WTC11 (cell line): ENCODE data around the gene GPN2. TPM values are rescaled to one million over a fixed set of nuclear protein-coding genes. Genes with fewer than 3 reads are reported as not detected.

Source experiments
- ATAC-seq: fragments of 200-7000 bp; cut with Tn5 transposase; 2 replicates; pipeline ENCODE4 v1.10.0; 2021; ENCODE audit warnings: mild to moderate bottlenecking, moderate library complexity
- CTCF ChIA-PET: fragments of 300-600 bp; sonication (Branson Sonifier 250); formaldehyde crosslinking; loops from one replicate; lab custom pipeline; 2021; ENCODE audit warnings: antibody characterized with exemption; lab: Charles Lee
- POLR2A ChIA-PET: fragments of 350-600 bp; sonication (Branson Sonifier 250); formaldehyde crosslinking; loops from one replicate; lab custom pipeline; 2021; ENCODE audit warnings: antibody characterized with exemption; lab: Charles Lee
- DNase-seq: peaks from one replicate; pipeline ENCODE4 v3.0.0; 2021; ENCODE audit warnings: low spot score
- H3K27ac Mint-ChIP-seq: 2 replicates; pipeline ENCODE4 v1.8.0; 2021; ENCODE audit warnings: mixed read lengths
- H3K27me3 Mint-ChIP-seq: 2 replicates; pipeline ENCODE4 v1.8.0; 2021; ENCODE audit warnings: low read depth, mild to moderate bottlenecking, moderate library complexity, mixed read lengths
- H3K36me3 Mint-ChIP-seq: 2 replicates; pipeline ENCODE4 v1.8.0; 2021; ENCODE audit warnings: mixed read lengths
- H3K4me1 Mint-ChIP-seq: 2 replicates; pipeline ENCODE4 v1.8.0; 2022; ENCODE audit warnings: mixed read lengths
- H3K4me3 Mint-ChIP-seq: 2 replicates; pipeline ENCODE4 v1.8.0; 2021; ENCODE audit warnings: mild to moderate bottlenecking, moderate library complexity, mixed read lengths
- H3K9me3 Mint-ChIP-seq: 2 replicates; pipeline ENCODE4 v1.8.0; 2021; ENCODE audit warnings: mixed read lengths
- GABPB1 ChIP-seq: sonication (generic); formaldehyde crosslinking; IDR thresholded peaks from 2 replicates; pipeline ENCODE4 v1.8.1; 2023; ENCODE audit warnings: mild to moderate bottlenecking, missing genetic modification reagents
- MXD4 ChIP-seq: fragments of 250-450 bp; sonication (Bioruptor Pico); IDR thresholded peaks from 2 replicates; pipeline ENCODE4 v1.8.0; 2021; ENCODE audit warnings: mild to moderate bottlenecking, moderate library complexity, borderline replicate concordance
- OVOL2 ChIP-seq: fragments of 250-450 bp; sonication (Bioruptor Pico); IDR thresholded peaks from 2 replicates; pipeline ENCODE4 v1.9.0; 2021; ENCODE audit warnings: mild to moderate bottlenecking, borderline replicate concordance
- ZNF396 ChIP-seq: fragments of 250-450 bp; sonication (Bioruptor Pico); IDR thresholded peaks from 2 replicates; pipeline ENCODE4 v1.8.0; 2021; ENCODE audit warnings: mild to moderate bottlenecking, moderate library complexity, borderline replicate concordance
- total RNA-seq: library from RNA; stranded (reverse); gene quantifications from 3 replicates; pipeline ENCODE4 v1.2.3, GENCODE V29; 2021
- TF ChIP-seq, protein P1 (sequence below): sonication (generic); formaldehyde crosslinking; IDR thresholded peaks from 2 replicates; pipeline ENCODE4 v1.8.0; 2022; ENCODE audit warnings: missing genetic modification reagents
- TF ChIP-seq, protein P2 (sequence below): sonication (generic); formaldehyde crosslinking; IDR thresholded peaks from 2 replicates; pipeline ENCODE4 v1.8.0; 2022; ENCODE audit warnings: mild to moderate bottlenecking, missing genetic modification reagents
- TF ChIP-seq, protein P3 (sequence below): fragments of 250-450 bp; sonication (Bioruptor Pico); IDR thresholded peaks from 2 replicates; pipeline ENCODE4 v1.9.0; 2021; ENCODE audit warnings: moderate library complexity, mild to moderate bottlenecking, inconsistent platforms, borderline replicate concordance
- TF ChIP-seq, protein P4 (sequence below): sonication (generic); formaldehyde crosslinking; IDR thresholded peaks from 2 replicates; pipeline ENCODE4 v1.8.0; 2023; ENCODE audit warnings: missing genetic modification reagents, mild to moderate bottlenecking, borderline replicate concordance
- TF ChIP-seq, protein P5 (sequence below): sonication (generic); formaldehyde crosslinking; IDR thresholded peaks from 2 replicates; pipeline ENCODE4 v1.8.0; 2023; ENCODE audit warnings: mild to moderate bottlenecking, missing genetic modification reagents

The GPN2 gene
- total RNA-seq, 1 experiment from 2014 or later, result 38.5 TPM

DNA sequence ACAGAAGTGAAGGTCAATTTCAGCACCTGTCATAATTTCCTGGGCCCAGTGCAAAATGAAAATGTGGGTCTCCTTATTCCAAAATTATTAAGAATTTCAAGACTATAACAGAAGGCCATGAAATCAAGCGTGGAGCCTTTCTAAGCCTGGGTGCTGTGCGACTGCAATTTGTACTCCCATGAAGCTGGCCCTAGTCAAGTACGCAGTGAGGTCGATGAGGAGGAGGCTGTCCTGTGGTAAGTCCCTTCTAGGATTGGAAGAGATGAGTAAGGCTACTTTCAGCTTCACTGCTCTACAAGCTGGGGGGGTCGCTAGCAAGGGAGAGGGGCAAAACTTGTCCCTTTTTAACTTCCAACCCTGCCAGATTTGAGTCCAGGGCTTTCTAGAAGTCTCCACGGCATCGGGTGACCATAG, 31.1 kb upstream of the GPN2 start (continued):
- TF ChIP-seq, protein P1, sequence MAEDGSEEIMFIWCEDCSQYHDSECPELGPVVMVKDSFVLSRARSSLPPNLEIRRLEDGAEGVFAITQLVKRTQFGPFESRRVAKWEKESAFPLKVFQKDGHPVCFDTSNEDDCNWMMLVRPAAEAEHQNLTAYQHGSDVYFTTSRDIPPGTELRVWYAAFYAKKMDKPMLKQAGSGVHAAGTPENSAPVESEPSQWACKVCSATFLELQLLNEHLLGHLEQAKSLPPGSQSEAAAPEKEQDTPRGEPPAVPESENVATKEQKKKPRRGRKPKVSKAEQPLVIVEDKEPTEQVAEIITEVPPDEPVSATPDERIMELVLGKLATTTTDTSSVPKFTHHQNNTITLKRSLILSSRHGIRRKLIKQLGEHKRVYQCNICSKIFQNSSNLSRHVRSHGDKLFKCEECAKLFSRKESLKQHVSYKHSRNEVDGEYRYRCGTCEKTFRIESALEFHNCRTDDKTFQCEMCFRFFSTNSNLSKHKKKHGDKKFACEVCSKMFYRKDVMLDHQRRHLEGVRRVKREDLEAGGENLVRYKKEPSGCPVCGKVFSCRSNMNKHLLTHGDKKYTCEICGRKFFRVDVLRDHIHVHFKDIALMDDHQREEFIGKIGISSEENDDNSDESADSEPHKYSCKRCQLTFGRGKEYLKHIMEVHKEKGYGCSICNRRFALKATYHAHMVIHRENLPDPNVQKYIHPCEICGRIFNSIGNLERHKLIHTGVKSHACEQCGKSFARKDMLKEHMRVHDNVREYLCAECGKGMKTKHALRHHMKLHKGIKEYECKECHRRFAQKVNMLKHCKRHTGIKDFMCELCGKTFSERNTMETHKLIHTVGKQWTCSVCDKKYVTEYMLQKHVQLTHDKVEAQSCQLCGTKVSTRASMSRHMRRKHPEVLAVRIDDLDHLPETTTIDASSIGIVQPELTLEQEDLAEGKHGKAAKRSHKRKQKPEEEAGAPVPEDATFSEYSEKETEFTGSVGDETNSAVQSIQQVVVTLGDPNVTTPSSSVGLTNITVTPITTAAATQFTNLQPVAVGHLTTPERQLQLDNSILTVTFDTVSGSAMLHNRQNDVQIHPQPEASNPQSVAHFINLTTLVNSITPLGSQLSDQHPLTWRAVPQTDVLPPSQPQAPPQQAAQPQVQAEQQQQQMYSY (CRISPR knock-in tag), result no peak
- TF ChIP-seq, protein P2, sequence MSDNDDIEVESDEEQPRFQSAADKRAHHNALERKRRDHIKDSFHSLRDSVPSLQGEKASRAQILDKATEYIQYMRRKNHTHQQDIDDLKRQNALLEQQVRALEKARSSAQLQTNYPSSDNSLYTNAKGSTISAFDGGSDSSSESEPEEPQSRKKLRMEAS (CRISPR knock-in tag), result no peak
- TF ChIP-seq ZNF396 (CRISPR knock-in tag) (no peak), OVOL2 (no peak), MXD4 (CRISPR knock-in tag) (no peak)
- TF ChIP-seq, protein P3, sequence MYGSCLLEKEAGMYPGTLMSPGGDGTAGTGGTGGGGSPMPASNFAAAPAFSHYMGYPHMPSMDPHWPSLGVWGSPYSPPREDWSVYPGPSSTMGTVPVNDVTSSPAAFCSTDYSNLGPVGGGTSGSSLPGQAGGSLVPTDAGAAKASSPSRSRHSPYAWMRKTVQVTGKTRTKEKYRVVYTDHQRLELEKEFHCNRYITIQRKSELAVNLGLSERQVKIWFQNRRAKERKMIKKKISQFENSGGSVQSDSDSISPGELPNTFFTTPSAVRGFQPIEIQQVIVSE (CRISPR knock-in tag), result no peak
- TF ChIP-seq, protein P4, sequence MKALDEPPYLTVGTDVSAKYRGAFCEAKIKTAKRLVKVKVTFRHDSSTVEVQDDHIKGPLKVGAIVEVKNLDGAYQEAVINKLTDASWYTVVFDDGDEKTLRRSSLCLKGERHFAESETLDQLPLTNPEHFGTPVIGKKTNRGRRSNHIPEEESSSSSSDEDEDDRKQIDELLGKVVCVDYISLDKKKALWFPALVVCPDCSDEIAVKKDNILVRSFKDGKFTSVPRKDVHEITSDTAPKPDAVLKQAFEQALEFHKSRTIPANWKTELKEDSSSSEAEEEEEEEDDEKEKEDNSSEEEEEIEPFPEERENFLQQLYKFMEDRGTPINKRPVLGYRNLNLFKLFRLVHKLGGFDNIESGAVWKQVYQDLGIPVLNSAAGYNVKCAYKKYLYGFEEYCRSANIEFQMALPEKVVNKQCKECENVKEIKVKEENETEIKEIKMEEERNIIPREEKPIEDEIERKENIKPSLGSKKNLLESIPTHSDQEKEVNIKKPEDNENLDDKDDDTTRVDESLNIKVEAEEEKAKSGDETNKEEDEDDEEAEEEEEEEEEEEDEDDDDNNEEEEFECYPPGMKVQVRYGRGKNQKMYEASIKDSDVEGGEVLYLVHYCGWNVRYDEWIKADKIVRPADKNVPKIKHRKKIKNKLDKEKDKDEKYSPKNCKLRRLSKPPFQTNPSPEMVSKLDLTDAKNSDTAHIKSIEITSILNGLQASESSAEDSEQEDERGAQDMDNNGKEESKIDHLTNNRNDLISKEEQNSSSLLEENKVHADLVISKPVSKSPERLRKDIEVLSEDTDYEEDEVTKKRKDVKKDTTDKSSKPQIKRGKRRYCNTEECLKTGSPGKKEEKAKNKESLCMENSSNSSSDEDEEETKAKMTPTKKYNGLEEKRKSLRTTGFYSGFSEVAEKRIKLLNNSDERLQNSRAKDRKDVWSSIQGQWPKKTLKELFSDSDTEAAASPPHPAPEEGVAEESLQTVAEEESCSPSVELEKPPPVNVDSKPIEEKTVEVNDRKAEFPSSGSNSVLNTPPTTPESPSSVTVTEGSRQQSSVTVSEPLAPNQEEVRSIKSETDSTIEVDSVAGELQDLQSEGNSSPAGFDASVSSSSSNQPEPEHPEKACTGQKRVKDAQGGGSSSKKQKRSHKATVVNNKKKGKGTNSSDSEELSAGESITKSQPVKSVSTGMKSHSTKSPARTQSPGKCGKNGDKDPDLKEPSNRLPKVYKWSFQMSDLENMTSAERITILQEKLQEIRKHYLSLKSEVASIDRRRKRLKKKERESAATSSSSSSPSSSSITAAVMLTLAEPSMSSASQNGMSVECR (CRISPR knock-in tag), result no peak

DNA sequence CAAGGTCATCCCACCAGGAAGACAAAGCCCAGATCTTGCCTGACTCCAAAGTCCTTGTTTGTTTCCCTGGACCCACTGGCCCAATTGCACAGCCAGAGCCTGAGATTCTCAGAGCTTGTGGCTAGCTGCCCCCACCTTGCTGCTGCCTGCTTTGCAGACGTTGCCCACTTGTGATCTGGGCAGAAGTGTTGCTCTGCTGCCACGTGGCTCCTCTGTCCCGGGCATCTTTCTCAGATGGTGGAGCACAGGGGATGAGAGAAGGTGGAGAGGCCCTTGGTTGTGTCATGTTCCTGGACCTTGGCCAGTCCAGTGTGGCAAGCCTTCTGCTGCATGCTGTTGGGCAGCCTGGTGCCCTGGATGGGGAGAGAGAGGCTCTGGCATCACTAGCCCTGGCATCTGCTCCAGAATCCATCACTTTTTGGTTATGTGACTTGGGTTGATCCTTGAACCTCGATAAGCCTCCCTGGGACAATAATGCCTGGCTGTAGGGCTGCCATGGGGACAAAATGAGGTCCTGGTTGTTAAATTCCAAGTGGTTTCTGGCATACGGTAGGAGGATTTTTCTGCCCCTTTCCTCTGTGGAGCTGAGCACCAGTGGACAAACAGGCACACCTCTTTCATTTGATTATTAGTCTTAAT, 25.2 kb upstream of the GPN2 start:
- TF ChIP-seq, protein P5, sequence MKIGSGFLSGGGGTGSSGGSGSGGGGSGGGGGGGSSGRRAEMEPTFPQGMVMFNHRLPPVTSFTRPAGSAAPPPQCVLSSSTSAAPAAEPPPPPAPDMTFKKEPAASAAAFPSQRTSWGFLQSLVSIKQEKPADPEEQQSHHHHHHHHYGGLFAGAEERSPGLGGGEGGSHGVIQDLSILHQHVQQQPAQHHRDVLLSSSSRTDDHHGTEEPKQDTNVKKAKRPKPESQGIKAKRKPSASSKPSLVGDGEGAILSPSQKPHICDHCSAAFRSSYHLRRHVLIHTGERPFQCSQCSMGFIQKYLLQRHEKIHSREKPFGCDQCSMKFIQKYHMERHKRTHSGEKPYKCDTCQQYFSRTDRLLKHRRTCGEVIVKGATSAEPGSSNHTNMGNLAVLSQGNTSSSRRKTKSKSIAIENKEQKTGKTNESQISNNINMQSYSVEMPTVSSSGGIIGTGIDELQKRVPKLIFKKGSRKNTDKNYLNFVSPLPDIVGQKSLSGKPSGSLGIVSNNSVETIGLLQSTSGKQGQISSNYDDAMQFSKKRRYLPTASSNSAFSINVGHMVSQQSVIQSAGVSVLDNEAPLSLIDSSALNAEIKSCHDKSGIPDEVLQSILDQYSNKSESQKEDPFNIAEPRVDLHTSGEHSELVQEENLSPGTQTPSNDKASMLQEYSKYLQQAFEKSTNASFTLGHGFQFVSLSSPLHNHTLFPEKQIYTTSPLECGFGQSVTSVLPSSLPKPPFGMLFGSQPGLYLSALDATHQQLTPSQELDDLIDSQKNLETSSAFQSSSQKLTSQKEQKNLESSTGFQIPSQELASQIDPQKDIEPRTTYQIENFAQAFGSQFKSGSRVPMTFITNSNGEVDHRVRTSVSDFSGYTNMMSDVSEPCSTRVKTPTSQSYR (CRISPR knock-in tag), result no peak
- 0 out of 2 replicates have a peak, but pooled peaks have one; percentile 19 for TF ChIP-seq GABPB1 (CRISPR knock-in tag)

More for the DNA sequence above, 25.2 kb upstream of the GPN2 start:
- no peak overlapping the region for H3K27ac Mint-ChIP-seq
- H3K27me3 Mint-ChIP-seq, result peaks cover 5% of the 10 kb centered on the region
- H3K9me3 Mint-ChIP-seq, result no peaks in the 10 kb centered on the region
- no peak for ATAC-seq
- no peak for DNase-seq
- no peak overlapping the region for H3K4me3 Mint-ChIP-seq
- ChIA-PET POLR2A (no interaction called here), CTCF (no interaction called here)
- no peaks in the 10 kb centered on the region for H3K36me3 Mint-ChIP-seq
- H3K4me1 Mint-ChIP-seq, result no peaks in the 10 kb centered on the region
